GM19452 (cell line): ENCODE results near the gene FCHSD2.
"Not testable (repeated sequence)": the region's sequence is repeated elsewhere in the genome, so short reads cannot be mapped to it uniquely, and the experiment has no call there.

Experiments
- ATAC-seq: cut with Tn5 transposase; IDR thresholded peaks from one replicate; pipeline ENCODE4 v1.9.1; 2021; ENCODE audit not compliant: unreplicated experiment

FCHSD2 gene

DNA sequence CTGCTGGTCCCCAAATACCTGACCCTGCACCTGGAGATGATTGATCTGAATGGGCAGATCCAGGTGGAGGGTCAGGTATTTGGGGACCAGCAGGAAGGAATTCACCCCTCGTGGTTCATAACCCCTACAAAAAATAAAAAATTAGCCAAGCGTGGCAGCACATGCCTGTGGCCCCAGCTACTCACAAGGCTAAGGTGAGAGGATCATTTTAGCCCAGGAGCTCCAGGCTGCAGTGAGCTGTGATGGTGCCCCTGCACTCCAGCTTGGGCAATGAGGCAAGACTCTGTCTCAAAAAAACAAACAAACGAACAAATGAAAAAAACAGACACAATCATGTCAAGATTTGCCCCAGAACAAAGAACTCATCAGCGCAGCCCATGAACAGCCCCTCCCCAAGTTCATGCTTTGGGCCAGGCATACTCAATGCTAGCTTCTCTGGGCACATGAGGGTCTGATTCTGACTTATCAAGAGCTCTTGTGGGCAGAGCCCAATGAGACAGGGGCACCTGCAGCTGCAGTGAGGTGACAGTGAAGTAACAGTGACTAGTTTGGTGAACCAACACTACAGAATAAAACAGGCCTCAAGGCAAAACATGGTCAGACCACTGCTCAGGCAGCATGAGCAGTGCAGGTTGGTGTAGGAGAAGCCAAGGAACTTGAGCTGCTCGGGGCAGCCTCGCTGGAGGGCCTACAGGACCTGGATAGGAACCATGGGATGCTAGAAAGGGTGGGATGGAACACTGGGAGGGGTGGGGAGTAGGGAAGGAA is 10.2 kb upstream of the FCHSD2 start:
- ATAC-seq = no peak

- no peak for ATAC-seq
These were observed 9.3 kb upstream of the FCHSD2 start for GRCh38 chr11:73151416-73151815.

GRCh38 chr11:73149105-73149504 is 7.0 kb upstream of the FCHSD2 start:
- ATAC-seq = no peak

GRCh38 chr11:73147771-73148681 is 5.9 kb upstream of the FCHSD2 start:
- ATAC-seq = no peak

- no peak for ATAC-seq
These were observed 4.0 kb upstream of the FCHSD2 start for GRCh38 chr11:73145986-73146575.

DNA sequence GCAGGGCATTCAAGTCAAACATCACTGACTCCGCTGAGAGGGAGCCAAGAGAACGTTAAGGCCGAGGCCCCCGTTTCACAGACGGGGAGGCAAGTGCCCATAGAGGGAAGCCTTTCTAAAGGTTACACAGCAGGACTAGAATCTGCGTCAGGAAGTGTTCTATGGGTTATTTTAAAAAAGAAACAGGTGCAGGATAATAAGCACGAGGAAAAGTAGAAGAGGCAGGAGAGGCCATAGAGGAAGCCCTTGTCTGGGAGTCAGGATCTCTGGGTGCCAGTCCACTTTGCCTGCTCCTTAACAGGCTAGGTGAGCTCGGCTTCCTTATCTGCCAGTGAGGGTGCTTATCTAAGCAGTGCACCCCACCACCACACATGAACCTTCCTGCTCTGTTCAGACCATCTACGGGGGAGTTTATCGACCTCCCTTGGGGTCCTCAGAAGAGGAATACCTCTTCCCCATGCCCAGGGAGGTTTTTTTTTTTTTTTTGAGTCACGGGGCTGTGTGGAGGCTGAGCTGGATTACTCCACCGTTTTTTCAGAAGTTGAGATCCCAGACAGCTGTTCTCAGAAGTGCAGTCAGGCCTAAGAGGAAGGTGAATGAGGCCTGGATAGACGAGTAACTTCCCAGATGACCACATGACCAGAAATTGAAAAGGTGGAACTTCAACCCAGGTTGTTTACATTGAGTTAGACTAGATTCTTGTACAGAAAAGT is 1.2 kb upstream of the FCHSD2 start:
- no peak for ATAC-seq

DNA sequence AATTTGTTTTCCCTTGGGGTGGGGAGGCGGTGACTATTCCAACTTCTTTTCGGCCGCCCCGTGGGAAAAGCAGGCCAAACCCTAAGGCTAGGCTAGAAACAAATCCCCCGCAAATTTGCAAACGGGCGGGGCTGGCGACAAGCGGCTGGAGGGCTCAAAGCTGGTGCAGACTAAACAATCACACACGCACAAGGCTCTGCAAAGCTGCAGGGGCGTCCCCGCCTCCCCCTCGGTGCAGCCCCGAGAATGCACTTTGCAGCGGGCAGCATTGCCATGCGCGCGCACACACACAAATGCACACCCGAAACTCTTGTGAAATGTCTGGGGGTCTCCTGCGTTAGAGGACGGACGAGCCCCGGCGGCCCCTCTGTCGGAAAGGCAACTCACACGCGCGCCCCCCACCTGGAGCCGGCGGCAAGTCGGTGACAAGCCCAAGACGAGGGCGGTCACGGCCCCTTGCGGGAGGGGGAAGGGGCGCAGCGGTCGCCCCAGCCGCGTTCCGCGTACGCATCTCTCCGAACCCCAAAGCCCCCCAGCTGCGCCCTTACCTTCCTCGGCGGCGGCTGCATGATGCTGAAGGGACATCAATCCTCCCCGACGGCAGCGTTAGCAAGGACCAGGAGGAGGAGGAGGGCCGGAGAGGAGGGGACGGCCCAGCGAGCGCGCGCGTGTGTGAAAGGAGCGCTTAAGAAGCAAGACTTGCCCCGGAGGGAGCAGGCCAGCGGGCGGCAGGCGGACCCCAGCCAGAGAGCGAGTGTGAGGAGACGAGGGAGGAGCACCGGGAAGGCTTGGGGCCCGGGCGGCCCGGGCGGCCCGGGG is 600 bp downstream of the FCHSD2 start:
- ATAC-seq = peak; percentile 23

DNA sequence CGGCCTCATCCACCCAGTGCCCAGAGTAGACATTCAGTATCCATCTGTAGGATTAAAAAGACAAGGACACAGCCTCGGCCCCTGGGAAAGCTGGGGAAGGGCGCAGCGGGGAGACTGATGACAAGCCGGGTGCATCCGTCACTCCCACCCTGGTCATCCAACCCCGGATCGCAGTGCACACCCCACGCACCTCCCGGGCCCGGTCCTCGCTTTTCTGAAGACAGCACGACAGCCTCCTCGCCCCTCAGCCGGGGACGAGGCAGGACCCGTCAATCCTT is 1.1 kb downstream of the FCHSD2 start:
- no peak for ATAC-seq

GRCh38 chr11:73140213-73141030 is 1.7 kb downstream of the FCHSD2 start:
- ATAC-seq = no peak

DNA sequence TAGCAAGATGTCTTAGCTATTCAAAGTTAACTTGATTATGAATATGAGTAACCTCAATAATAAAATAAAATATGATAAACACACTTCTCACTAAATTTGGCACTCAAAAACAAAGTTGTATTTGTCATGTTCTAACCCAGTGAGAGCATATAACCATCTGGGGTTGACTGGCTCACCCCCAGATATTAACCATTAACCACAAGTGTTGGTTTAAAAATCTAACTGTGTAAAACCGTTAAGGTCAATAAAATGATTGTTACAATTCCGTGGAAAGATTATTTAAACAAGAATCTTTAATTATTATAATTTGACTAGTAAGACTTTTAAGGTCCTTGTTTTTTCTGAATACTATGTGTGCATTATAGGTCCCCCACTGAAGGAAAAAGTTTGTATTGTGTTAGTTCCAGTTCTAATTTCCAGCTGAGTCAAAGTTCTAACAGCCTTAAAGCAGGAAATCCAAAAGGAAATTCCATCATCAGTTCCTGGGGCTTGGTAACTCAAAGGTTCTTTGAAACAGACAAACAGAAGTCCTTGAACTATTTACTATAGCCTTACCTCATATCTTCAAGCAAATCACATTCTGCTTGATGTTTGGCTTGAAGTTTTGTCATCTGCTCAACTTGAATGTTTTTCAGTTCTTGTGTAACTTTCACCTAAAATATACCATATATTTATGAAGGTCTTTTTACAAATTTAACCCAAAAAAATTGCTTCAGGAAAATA is 2.5 kb downstream of the FCHSD2 start:
- ATAC-seq = no peak

- no peak for ATAC-seq
These were observed 4.2 kb downstream of the FCHSD2 start for GRCh38 chr11:73137944-73138274.

- no peak for ATAC-seq
These were observed 4.7 kb downstream of the FCHSD2 start for GRCh38 chr11:73137262-73137943.

GRCh38 chr11:73136722-73137121 is 5.4 kb downstream of the FCHSD2 start:
- not testable (repeated sequence) for ATAC-seq

DNA sequence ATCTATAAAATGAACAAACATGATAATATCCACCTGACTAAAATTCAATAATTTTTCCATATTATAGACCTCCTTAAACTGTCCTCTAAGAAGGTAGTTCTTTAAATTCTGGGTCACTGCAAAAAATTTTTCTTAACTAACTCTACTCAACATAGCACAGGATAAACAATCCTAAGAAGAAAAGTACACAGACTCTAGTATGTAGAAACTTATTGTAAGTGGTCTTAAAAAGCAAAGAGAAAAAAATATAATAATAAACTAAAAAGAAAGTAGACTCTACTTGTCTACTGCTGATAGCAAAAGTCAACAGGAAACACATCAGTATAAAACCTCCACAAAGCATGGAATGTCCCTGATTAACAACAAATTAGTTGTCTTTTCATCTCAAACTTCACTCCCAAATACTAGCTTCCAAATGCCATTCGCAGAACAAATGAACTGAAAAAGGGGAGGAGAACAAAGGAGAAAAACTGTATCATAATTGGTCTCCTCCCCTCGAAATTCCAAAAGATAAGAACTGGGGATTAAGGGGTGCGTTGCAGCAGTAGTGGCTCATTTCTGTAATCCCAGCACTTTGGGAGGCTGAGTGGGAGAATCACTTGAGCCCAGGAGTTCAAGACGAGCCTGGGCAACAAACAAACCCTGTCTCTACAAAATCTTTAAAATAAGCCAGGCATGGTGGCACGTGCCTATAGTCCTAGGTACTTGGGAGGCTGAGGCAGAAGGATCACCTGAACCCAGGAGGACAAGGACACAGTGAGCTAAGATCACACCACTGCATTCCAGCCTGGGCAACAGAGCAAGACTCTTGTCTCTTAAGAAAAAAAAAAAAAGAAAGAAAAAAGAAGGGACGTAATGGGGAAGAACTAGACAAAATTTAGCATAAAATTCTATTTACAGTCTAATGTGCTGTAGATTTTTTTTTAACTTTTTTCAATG is 6.5 kb downstream of the FCHSD2 start:
- no peak for ATAC-seq

- not testable (repeated sequence) for ATAC-seq
These were observed 9.8 kb downstream of the FCHSD2 start for GRCh38 chr11:73132349-73132748.

GRCh38 chr11:73130181-73130580 is 11.9 kb downstream of the FCHSD2 start:
- ATAC-seq = no peak

DNA sequence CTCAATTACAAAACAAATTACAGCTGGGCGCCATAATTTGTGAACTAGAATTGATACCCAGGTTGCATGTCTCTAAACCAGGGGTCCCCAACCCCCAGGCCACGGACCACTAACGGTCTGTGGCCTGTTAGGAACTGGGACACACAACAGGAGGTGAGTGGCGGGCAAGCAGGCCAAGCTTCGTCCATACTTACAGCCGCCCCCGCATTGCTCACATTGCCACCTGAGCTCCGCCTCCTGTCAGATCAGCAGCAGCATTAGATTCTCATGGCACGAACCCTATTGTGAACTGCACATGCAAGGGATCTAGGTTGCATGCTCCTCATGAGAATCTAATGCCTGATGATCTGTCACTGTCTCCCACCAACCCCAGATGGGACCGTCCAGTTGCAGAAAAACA is 12.9 kb downstream of the FCHSD2 start:
- no peak for ATAC-seq
